NCI-H82 treated with DMSO at 0.1 percent for 48 hours (cell line): ENCODE data around the gene PTGR3.

Experiments
- DNase-seq: peaks from one replicate; lab custom pipeline; 2025; ENCODE audit not compliant: unreplicated experiment; lab: John Stamatoyannopoulos, UW

The PTGR3 gene

GRCh38 chr18:75209129-75209950, at the start of gene PTGR3:
Gene PTGR3, minus strand, starts transcription at chr18:75209139. Its CDS starts 81 bp downstream, at chr18:75209058.
- peak; percentile 44 for DNase-seq

- no peak for DNase-seq
These were observed 48.7 kb upstream of the PTGR3 start for GRCh38 chr18:75257605-75258004.

- no peak for DNase-seq
These were observed 47.4 kb upstream of the PTGR3 start for GRCh38 chr18:75256376-75256775.

- no peak for DNase-seq
These were observed 46.2 kb upstream of the PTGR3 start for GRCh38 chr18:75255094-75255493.

- no peak for DNase-seq
These were observed 44.8 kb upstream of the PTGR3 start for GRCh38 chr18:75253784-75254183.

- no peak for DNase-seq
These were observed 44.1 kb upstream of the PTGR3 start for GRCh38 chr18:75253043-75253442.

GRCh38 chr18:75252136-75252535, 43.2 kb upstream of the PTGR3 start:
- DNase-seq, result no peak

GRCh38 chr18:75251466-75251865, 42.5 kb upstream of the PTGR3 start:
- DNase-seq, result no peak

GRCh38 chr18:75250471-75250821, 41.5 kb upstream of the PTGR3 start:
- no peak for DNase-seq

- DNase-seq, result no peak
These were observed 40.9 kb upstream of the PTGR3 start for GRCh38 chr18:75249672-75250470.

- no peak for DNase-seq
These were observed 40.2 kb upstream of the PTGR3 start for GRCh38 chr18:75249175-75249518.

GRCh38 chr18:75248426-75249174, 39.7 kb upstream of the PTGR3 start:
- no peak for DNase-seq

- DNase-seq, result no peak
These were observed 38.9 kb upstream of the PTGR3 start for GRCh38 chr18:75247611-75248421.

- no peak for DNase-seq
These were observed 38.0 kb upstream of the PTGR3 start for GRCh38 chr18:75246721-75247610.

- no peak for DNase-seq
These were observed 35.7 kb upstream of the PTGR3 start for GRCh38 chr18:75244351-75245313.

GRCh38 chr18:75241705-75242104, 32.8 kb upstream of the PTGR3 start:
- DNase-seq, result no peak

GRCh38 chr18:75240433-75240832, 31.5 kb upstream of the PTGR3 start:
- DNase-seq, result no peak

- no peak for DNase-seq
These were observed 29.8 kb upstream of the PTGR3 start for GRCh38 chr18:75238786-75239185.

- no peak for DNase-seq
These were observed 29.2 kb upstream of the PTGR3 start for GRCh38 chr18:75238100-75238499.
